IMR-90 (cell line): ENCODE measurements around the gene IGIP. TPM values are rescaled to one million over a fixed set of nuclear protein-coding genes. Genes with fewer than 3 reads are reported as not detected.

ENCODE experiments used
- ATAC-seq: fragments of 200-7000 bp; cut with Tn5 transposase; 2 replicates; pipeline ENCODE4 v1.9.1; 2020; ENCODE audit warnings: low read depth, mild to moderate bottlenecking, moderate library complexity
- BruUV-seq: library from RNA; stranded (reverse); fragments of 400-500 nt; replicated peaks from 2 replicates; lab custom pipeline; 2021; lab: Mats Ljungman, UMichigan
- CTCF ChIA-PET: fragments of 300-600 bp; formaldehyde crosslinking; extraction: SDS; loops from one replicate; lab custom pipeline; 2021; ENCODE audit warnings: antibody characterized with exemption; lab: Yijun Ruan, JAX
- POLR2A ChIA-PET: fragments of 300-600 bp; sonication (Branson Sonifier 250); formaldehyde crosslinking; loops from one replicate; lab custom pipeline; 2022; ENCODE audit warnings: antibody characterized with exemption; ENCODE audit not compliant: unreplicated experiment; lab: Charles Lee
- DNase-seq: peaks from one replicate; pipeline ENCODE4 v3.0.0; 2013
- H2AFZ ChIP-seq: replicated peaks from 2 replicates; pipeline ENCODE3; 2013; ENCODE audit warnings: low read length, mild to moderate bottlenecking; ENCODE audit not compliant: poor library complexity
- H2AK5ac ChIP-seq: 2 replicates; pipeline ENCODE4 v1.6.1; 2013; ENCODE audit warnings: low read depth, low read length, inconsistent platforms
- H2AK9ac ChIP-seq: replicated peaks from 2 replicates; pipeline ENCODE3; 2013; ENCODE audit warnings: mild to moderate bottlenecking, low read depth, low read length, moderate library complexity; ENCODE audit not compliant: poor library complexity
- H2BK120ac ChIP-seq: 2 replicates; pipeline ENCODE4 v1.6.1; 2013; ENCODE audit warnings: low read depth, low read length, inconsistent platforms
- H2BK15ac ChIP-seq: 3 replicates; pipeline ENCODE4 v1.6.1; 2013; ENCODE audit warnings: low read depth, low read length, inconsistent platforms
- H2BK20ac ChIP-seq: 2 replicates; pipeline ENCODE4 v1.6.1; 2013; ENCODE audit warnings: low read depth, mild to moderate bottlenecking, inconsistent platforms, low read length, moderate library complexity
- H2BK5ac ChIP-seq: 2 replicates; pipeline ENCODE4 v1.6.1; 2013; ENCODE audit warnings: mild to moderate bottlenecking, low read depth, low read length, inconsistent platforms; ENCODE audit not compliant: poor library complexity, severe bottlenecking
- H3K14ac ChIP-seq: replicated peaks from 2 replicates; pipeline ENCODE4 v1.6.1; 2013; ENCODE audit warnings: low read depth, low read length, inconsistent platforms
- H3K18ac ChIP-seq: 2 replicates; pipeline ENCODE4 v1.6.1; 2013; ENCODE audit warnings: low read depth, low read length, control low read depth
- H3K23ac ChIP-seq: 2 replicates; pipeline ENCODE4 v1.6.1; 2013; ENCODE audit warnings: low read depth, low read length, inconsistent platforms
- H3K27ac ChIP-seq: 2 replicates; pipeline ENCODE4 v1.5.1; 2013; ENCODE audit warnings: mild to moderate bottlenecking, control low read depth, low read length; ENCODE audit not compliant: insufficient read depth
- H3K27me3 ChIP-seq: 2 replicates; pipeline ENCODE4 v1.6.1; 2013; ENCODE audit warnings: low read length; ENCODE audit not compliant: control insufficient read depth, insufficient read depth
- H3K36me3 ChIP-seq: 2 replicates; pipeline ENCODE4 v1.6.1; 2013; ENCODE audit warnings: low read length, mixed read lengths; ENCODE audit not compliant: control insufficient read depth, insufficient read depth
- H3K4ac ChIP-seq: 2 replicates; pipeline ENCODE4 v1.6.1; 2013; ENCODE audit warnings: low read depth, low read length, inconsistent platforms
- H3K4me1 ChIP-seq: 2 replicates; pipeline ENCODE4 v1.6.1; 2013; ENCODE audit warnings: low read length, mixed read lengths; ENCODE audit not compliant: control insufficient read depth, insufficient read depth
- H3K4me2 ChIP-seq: 2 replicates; pipeline ENCODE4 v1.6.1; 2013; ENCODE audit warnings: low read depth, mild to moderate bottlenecking, control low read depth, low read length, moderate library complexity
- H3K4me3 ChIP-seq: 2 replicates; pipeline ENCODE4 v1.5.1; 2013; ENCODE audit warnings: low read depth, mild to moderate bottlenecking, control low read depth, low read length, moderate library complexity; ENCODE audit not compliant: insufficient read depth
- H3K56ac ChIP-seq: 2 replicates; pipeline ENCODE4 v1.6.1; 2013; ENCODE audit warnings: low read length, inconsistent platforms; ENCODE audit not compliant: insufficient read depth; ENCODE audit errors: extremely low read depth
- H3K79me1 ChIP-seq, 2 experiments: 2 replicates each; pipeline ENCODE4 v1.6.1; 2013; ENCODE audit warnings: low read length in 2 of 2, inconsistent platforms in 1 of 2, low read depth in 1 of 2
- H3K9ac ChIP-seq: 2 replicates; pipeline ENCODE4 v1.6.1; 2013; ENCODE audit warnings: low read depth, low read length, control low read depth
- H3K9me1 ChIP-seq: 2 replicates; pipeline ENCODE4 v1.6.1; 2013; ENCODE audit warnings: low read length, inconsistent platforms; ENCODE audit not compliant: insufficient read depth
- H3K9me3 ChIP-seq: 2 replicates; pipeline ENCODE4 v1.6.1; 2013; ENCODE audit warnings: low read length; ENCODE audit not compliant: control insufficient read depth, insufficient read depth
- H4K20me1 ChIP-seq: 2 replicates; pipeline ENCODE4 v1.6.1; 2013; ENCODE audit warnings: low read length, inconsistent platforms; ENCODE audit not compliant: insufficient read depth
- H4K5ac ChIP-seq: 2 replicates; pipeline ENCODE4 v1.6.1; 2013; ENCODE audit warnings: mild to moderate bottlenecking, low read depth, low read length, control low read depth
- H4K8ac ChIP-seq, 2 experiments: 2 replicates each; pipeline ENCODE4 v1.6.1; 2013; ENCODE audit warnings: low read depth in 2 of 2, low read length in 2 of 2, control low read depth in 1 of 2, inconsistent platforms in 1 of 2
- H4K91ac ChIP-seq: 2 replicates; pipeline ENCODE4 v1.6.1; 2013; ENCODE audit warnings: low read depth, low read length, inconsistent platforms; ENCODE audit not compliant: insufficient read depth
- BHLHE40 ChIP-seq: fragments of 150-350 bp; IDR thresholded peaks from 2 replicates; pipeline ENCODE4 v1.6.1; 2016; ENCODE audit warnings: mild to moderate bottlenecking, low read depth, low read length
- CEBPB ChIP-seq: IDR thresholded peaks from 2 replicates; pipeline ENCODE4 v1.6.1; 2012; ENCODE audit warnings: low read depth, low read length, improper control_type of control experiment
- CHD1 ChIP-seq: IDR thresholded peaks from 2 replicates; pipeline ENCODE4 v1.6.1; 2012; ENCODE audit warnings: low read depth, low read length, improper control_type of control experiment
- CTCF ChIP-seq: conservative IDR thresholded peaks from 2 replicates; pipeline ENCODE4 v1.5.1; 2012; ENCODE audit warnings: mild to moderate bottlenecking, low read depth, low read length, improper control_type of control experiment
- FOS ChIP-seq: fragments of 150-350 bp; IDR thresholded peaks from 2 replicates; pipeline ENCODE4 v1.6.1; 2016; ENCODE audit warnings: low read depth, low read length
- MAFK ChIP-seq: IDR thresholded peaks from 2 replicates; pipeline ENCODE4 v1.6.1; 2012; ENCODE audit warnings: low read depth, low read length, improper control_type of control experiment
- MAZ ChIP-seq: IDR thresholded peaks from 2 replicates; pipeline ENCODE4 v1.6.1; 2012; ENCODE audit warnings: low read depth, mild to moderate bottlenecking, low read length, improper control_type of control experiment, moderate library complexity, borderline replicate concordance
- MXI1 ChIP-seq: IDR thresholded peaks from 2 replicates; pipeline ENCODE4 v1.6.1; 2012; ENCODE audit warnings: low read depth, mild to moderate bottlenecking, low read length, moderate library complexity, borderline replicate concordance
- NFE2L2 ChIP-seq: fragments of 150-350 bp; IDR thresholded peaks from 2 replicates; pipeline ENCODE4 v1.6.1; 2016; ENCODE audit warnings: low read depth, mild to moderate bottlenecking, low read length
- POLR2A ChIP-seq: IDR thresholded peaks from 2 replicates; pipeline ENCODE4 v1.6.1; 2012; ENCODE audit warnings: mild to moderate bottlenecking, low read depth, low read length
- RAD21 ChIP-seq: IDR thresholded peaks from 2 replicates; pipeline ENCODE4 v1.6.1; 2012; ENCODE audit warnings: low read length, improper control_type of control experiment
- RCOR1 ChIP-seq: IDR thresholded peaks from 2 replicates; pipeline ENCODE4 v1.6.1; 2012; ENCODE audit warnings: mild to moderate bottlenecking, low read length, improper control_type of control experiment; ENCODE audit not compliant: insufficient replicate concordance
- RFX5 ChIP-seq: IDR thresholded peaks from 2 replicates; pipeline ENCODE4 v1.8.0; 2012; ENCODE audit warnings: low read depth, mild to moderate bottlenecking, low read length, moderate library complexity
- SMC3 ChIP-seq: fragments of 150-350 bp; IDR thresholded peaks from 2 replicates; pipeline ENCODE4 v1.6.1; 2016; ENCODE audit warnings: low read depth, mild to moderate bottlenecking, antibody characterized with exemption, low read length, moderate library complexity
- dilution Hi-C: fragments of 300-500 bp; cut with HindIII; formaldehyde crosslinking; loops from one replicate; pipeline ENCODE4 v1.14.3; 2018; ENCODE audit warnings: low sequenced_read_pairs; ENCODE audit not compliant: unreplicated experiment
- in situ Hi-C: fragments of 300-500 bp; cut with MboI; formaldehyde crosslinking; loops from 3 replicates; pipeline ENCODE4 v1.14.3; 2019; ENCODE audit warnings: low sequenced_read_pairs, inconsistent platforms, mixed read lengths
- intact Hi-C: fragments of 100-400 bp; cut with micrococcal nuclease; formaldehyde crosslinking; loops from 2 replicates; pipeline ENCODE4 v1.10.0; 2022
- polyA plus RNA-seq, 3 experiments: library from polyadenylated mRNA; depleted of rRNA; stranded (reverse); fragments of >200 nt; gene quantifications; 2 replicates each; pipeline ENCODE4 v1.2.3, GENCODE V29; 2012; ENCODE audit warnings: low replicate concordance in 1 of 3
- total RNA-seq: library from RNA; depleted of rRNA; stranded (reverse); fragments of >200 nt; gene quantifications from 2 replicates; pipeline ENCODE4 v1.2.3, GENCODE V29; 2012
- TF ChIP-seq, protein P1 (sequence below): fragments of 150-350 bp; IDR thresholded peaks from 2 replicates; pipeline ENCODE4 v1.6.1; 2016; ENCODE audit warnings: low read depth, mild to moderate bottlenecking, low read length, moderate library complexity, borderline replicate concordance

IGIP gene
- total and polyA plus RNA-seq, 2 of the 4 experiments (the other 2 are of a cell fraction), result 1.2 to 5.0 TPM

DNA sequence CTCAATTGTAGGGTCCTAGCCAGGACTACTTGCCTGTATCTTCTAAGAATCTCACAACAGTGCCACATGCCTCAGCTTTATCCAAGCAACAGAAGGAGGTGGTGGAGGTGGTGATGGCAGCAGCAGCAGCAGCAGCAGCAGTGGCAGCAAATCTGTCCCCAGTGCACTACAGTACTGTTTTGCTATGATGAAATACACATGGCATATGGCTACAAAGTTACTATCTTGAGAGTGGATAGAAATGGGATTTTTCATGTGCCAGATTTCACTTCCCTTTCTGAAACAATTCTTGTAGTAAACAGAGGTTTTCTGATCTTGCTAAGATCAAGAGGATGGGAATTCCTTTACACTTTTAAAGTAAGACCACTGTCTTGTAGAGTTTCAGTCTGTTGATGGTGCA, 41.2 kb downstream of the IGIP start:
- in situ Hi-C loops (loop anchor here (5.0 to 10.0 kb wide), 2 partner anchors 95 to 382 kb away; no protein-coding TSS in a partner anchor), intact Hi-C loops (no loop called here), dilution Hi-C loops (no loop called here)
- H2BK20ac ChIP-seq, result no peak overlapping the region
- H3K27me3 ChIP-seq, result no peaks in the 10 kb centered on the region
- POLR2A ChIA-PET, result no interaction called here
- no peak overlapping the region for H3K4ac ChIP-seq
- no peak overlapping the region for H4K8ac ChIP-seq
- H3K9me3 ChIP-seq, result no peaks in the 10 kb centered on the region
- no peak overlapping the region for H3K18ac ChIP-seq
- H2BK5ac ChIP-seq, result no peak overlapping the region
- H3K14ac ChIP-seq, result no peak overlapping the region
- no peak overlapping the region for H3K9ac ChIP-seq
- H3K36me3 ChIP-seq, result no peaks in the 10 kb centered on the region
- H4K5ac ChIP-seq, result no peak overlapping the region
- H3K79me1 ChIP-seq, result no peaks in the 10 kb centered on the region
- CTCF ChIA-PET, result no interaction called here
- H2BK120ac ChIP-seq, result no peak overlapping the region
- no peak for TF ChIP-seq BHLHE40
- TF ChIP-seq MAZ, result no peak
- TF ChIP-seq FOS, result no peak
- TF ChIP-seq, protein P1, sequence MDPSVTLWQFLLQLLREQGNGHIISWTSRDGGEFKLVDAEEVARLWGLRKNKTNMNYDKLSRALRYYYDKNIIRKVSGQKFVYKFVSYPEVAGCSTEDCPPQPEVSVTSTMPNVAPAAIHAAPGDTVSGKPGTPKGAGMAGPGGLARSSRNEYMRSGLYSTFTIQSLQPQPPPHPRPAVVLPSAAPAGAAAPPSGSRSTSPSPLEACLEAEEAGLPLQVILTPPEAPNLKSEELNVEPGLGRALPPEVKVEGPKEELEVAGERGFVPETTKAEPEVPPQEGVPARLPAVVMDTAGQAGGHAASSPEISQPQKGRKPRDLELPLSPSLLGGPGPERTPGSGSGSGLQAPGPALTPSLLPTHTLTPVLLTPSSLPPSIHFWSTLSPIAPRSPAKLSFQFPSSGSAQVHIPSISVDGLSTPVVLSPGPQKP, result no peak
- TF ChIP-seq SMC3, result no peak
- TF ChIP-seq MAFK, result no peak
- no peak for TF ChIP-seq CHD1
- TF ChIP-seq NFE2L2, result no peak
- TF ChIP-seq POLR2A, result no peak
- TF ChIP-seq MXI1, result no peak
- no peak for TF ChIP-seq RCOR1
- TF ChIP-seq RAD21, result no peak
- no peak for TF ChIP-seq CTCF
- TF ChIP-seq CEBPB, result no peak
- TF ChIP-seq RFX5, result no peak
- DNase-seq (no peak), ATAC-seq (no peak)
- no peak overlapping the region for H3K27ac ChIP-seq
- no peaks in the 10 kb centered on the region for H3K9me1 ChIP-seq
- no peak overlapping the region for H3K23ac ChIP-seq
- no peak overlapping the region for H2AK9ac ChIP-seq
- H3K4me1 ChIP-seq, result no peaks in the 10 kb centered on the region
- BruUV-seq, result no TSS peak
- no peak overlapping the region for H2AK5ac ChIP-seq
- H4K20me1 ChIP-seq, result no peaks in the 10 kb centered on the region
- H4K91ac ChIP-seq, result no peak overlapping the region
- H3K4me2 ChIP-seq, result no peak overlapping the region
- no peak overlapping the region for H2BK15ac ChIP-seq
- no peak overlapping the region for H2AFZ ChIP-seq
- no peak overlapping the region for H3K4me3 ChIP-seq
- H3K56ac ChIP-seq, result no peak overlapping the region
